B cell (primary cell): Measurements from ENCODE around the gene CPXM1.

Experiments
- EZH2 ChIP-seq: IDR thresholded peaks from 2 replicates; pipeline ENCODE4 v1.6.1; 2012; ENCODE audit warnings: borderline replicate concordance, low read depth, mild to moderate bottlenecking, moderate library complexity, low read length; ENCODE audit not compliant: insufficient read depth, poor library complexity, severe bottlenecking
- TF ChIP-seq, protein P1 (sequence below): fragments of 200-600 bp; IDR thresholded peaks from one replicate; pipeline ENCODE4 v1.8.0; 2022; ENCODE audit warnings: antibody characterized with exemption, mild to moderate bottlenecking

DNA sequence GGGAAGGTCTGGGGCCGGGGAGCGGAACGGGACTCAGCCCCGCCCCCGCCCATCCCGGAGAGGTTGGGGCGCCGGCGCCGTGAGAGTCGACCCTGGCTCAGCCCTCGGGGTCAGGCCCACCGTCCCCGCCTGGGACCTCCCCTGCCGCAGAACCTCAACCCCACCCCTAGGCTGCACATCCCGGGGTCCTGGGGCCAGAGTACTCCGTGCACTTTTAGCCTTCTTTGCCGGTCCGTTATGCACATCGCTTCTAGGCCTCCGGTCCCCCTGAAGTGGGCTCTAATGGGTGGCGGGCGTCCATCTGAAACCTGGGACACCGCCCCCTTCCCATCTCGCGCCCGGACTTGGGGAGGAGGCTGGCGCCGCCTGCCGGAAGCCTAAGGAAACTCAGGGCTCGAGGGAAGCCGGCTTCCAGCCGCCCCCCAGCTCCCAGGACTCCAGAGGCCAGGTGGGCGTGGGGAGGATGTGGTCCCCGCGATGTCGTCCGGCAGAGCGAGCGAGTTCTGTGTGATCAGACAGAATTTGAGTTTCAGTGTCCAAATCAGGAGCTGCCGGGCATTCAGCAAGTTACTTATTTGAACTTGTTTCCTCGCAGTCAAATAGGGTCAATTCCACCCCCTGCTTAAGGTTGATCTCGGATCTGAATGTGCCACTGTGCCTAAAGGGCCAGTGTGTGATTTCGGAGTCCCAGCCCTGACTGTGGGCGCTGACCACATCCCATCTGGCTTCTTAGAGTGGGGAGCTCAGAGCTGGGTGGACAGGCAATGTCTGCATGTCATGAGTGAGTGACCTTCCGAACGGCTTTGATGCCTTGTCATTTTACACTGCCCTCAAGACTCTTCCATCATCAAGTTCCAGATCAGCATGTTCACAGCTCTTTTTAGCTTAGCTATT is 47.6 kb downstream of the CPXM1 start:
- TF ChIP-seq, protein P1, sequence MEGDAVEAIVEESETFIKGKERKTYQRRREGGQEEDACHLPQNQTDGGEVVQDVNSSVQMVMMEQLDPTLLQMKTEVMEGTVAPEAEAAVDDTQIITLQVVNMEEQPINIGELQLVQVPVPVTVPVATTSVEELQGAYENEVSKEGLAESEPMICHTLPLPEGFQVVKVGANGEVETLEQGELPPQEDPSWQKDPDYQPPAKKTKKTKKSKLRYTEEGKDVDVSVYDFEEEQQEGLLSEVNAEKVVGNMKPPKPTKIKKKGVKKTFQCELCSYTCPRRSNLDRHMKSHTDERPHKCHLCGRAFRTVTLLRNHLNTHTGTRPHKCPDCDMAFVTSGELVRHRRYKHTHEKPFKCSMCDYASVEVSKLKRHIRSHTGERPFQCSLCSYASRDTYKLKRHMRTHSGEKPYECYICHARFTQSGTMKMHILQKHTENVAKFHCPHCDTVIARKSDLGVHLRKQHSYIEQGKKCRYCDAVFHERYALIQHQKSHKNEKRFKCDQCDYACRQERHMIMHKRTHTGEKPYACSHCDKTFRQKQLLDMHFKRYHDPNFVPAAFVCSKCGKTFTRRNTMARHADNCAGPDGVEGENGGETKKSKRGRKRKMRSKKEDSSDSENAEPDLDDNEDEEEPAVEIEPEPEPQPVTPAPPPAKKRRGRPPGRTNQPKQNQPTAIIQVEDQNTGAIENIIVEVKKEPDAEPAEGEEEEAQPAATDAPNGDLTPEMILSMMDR = peak; percentile 61
- no peak for TF ChIP-seq EZH2
